Thymus (tissue), 11 donors: ENCODE results near the gene HNRNPC. TPM values are rescaled to one million over a fixed set of nuclear protein-coding genes. Genes with fewer than 3 reads are reported as not detected.

ENCODE experiments used
- DNase-seq, 9 donors: peaks; one replicate each; pipeline ENCODE4 v3.0.0-alpha.2; 2013; ENCODE audit warnings: low spot score in 9 of 9, low read depth in 6 of 9, missing footprints in 1 of 9
- H3K27ac ChIP-seq, 2 donors: one replicate each; pipeline ENCODE4 v1.5.1; 2013; ENCODE audit warnings: control low read depth in 1 of 2, low read depth in 1 of 2, low read length in 1 of 2, mild to moderate bottlenecking in 1 of 2, moderate library complexity in 1 of 2
- H3K27me3 ChIP-seq, 2 donors: one replicate each; pipeline ENCODE4 v1.5.1; 2013; ENCODE audit warnings: low read length in 1 of 2; ENCODE audit not compliant: control insufficient read depth in 2 of 2, insufficient read depth in 1 of 2
- H3K36me3 ChIP-seq, 2 donors: one replicate each; pipeline ENCODE4 v1.5.1; 2013; ENCODE audit warnings: low read length in 1 of 2, mild to moderate bottlenecking in 1 of 2, moderate library complexity in 1 of 2; ENCODE audit not compliant: control insufficient read depth in 2 of 2, insufficient read depth in 2 of 2
- H3K4me1 ChIP-seq, 2 donors: one replicate each; pipeline ENCODE4 v1.5.1; 2013; ENCODE audit warnings: low read length in 2 of 2; ENCODE audit not compliant: control insufficient read depth in 2 of 2, insufficient read depth in 2 of 2
- H3K4me3 ChIP-seq, 2 donors: one replicate each; pipeline ENCODE4 v1.5.1; 2013; ENCODE audit warnings: low read length in 2 of 2, control low read depth in 1 of 2, mild to moderate bottlenecking in 1 of 2
- H3K9me3 ChIP-seq, 2 donors: one replicate each; pipeline ENCODE4 v1.5.1; 2013; ENCODE audit warnings: low read length in 1 of 2, mild to moderate bottlenecking in 1 of 2; ENCODE audit not compliant: control insufficient read depth in 2 of 2, insufficient read depth in 1 of 2
- WGBS: extraction: QIAGEN DNeasy Blood & Tissue Kit; methylation state at CpG from one replicate; pipeline ENCODE4 v1.1.7; 2013; 5-methylcytosine and 5-hydroxymethylcytosine counted together
- polyA plus RNA-seq: library from polyadenylated mRNA; stranded (reverse); fragments of 200-250 nt; gene quantifications from one replicate; pipeline ENCODE4 v1.2.3, GENCODE V29; 2013
- total RNA-seq: library from RNA; stranded (reverse); fragments of 120-200 nt; gene quantifications from one replicate; pipeline ENCODE4 v1.2.4, GENCODE V29; 2013
- donor health status: healthy.

The HNRNPC gene
- total and polyA plus RNA-seq, 2 donors, result 909 to 968 TPM

DNA sequence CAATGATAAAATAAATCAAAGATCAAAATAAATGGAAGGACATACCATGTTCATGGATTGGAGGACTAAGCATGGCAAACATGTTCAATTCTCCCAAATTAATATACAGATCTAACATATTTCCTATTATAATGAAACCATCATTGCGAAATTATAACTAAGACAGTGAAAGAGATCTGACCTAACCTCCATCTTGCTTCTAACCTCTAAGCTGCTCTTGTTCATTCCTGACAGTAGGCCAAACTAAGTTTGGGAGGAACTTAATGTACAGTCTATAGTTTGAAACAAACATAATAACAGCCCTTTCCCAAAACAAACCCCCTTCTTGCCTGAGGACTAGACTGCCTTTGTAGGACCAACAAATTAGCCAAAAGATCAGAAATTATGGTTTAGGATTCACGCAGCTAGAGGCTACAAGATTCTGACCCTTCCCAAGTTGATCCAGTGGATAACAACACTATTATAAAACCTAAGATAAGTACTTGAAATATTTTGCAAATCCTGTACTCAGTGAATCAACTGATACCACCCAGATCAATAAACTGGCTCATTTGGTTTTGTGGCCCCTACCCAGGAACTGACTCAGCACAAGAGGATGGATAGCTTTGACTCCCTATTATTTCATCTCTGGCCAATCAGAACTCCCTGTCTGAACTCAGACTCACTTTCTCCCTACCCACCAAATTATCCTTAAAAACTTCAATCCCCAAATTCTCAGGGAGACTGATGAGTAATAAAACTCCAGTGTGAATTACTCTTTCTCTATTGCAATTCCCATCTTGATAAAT is 71.6 kb downstream of the HNRNPC start:
- Histone ChIP-seq H3K9me3 (peaks cover 0 to under 1% of the 10 kb centered on the region in 2 donors), H3K27me3 (peaks cover 0 to 3% of the 10 kb centered on the region in 2 donors), H3K36me3 (no peaks in the 10 kb centered on the region), H3K27ac (no peak overlapping the region), H3K4me1 (peaks cover 0 to under 1% of the 10 kb centered on the region in 2 donors), H3K4me3 (no peak overlapping the region)
- DNase-seq, result no peak
- 96% methylated on average over 2 of the region's 2 CpGs for WGBS

DNA sequence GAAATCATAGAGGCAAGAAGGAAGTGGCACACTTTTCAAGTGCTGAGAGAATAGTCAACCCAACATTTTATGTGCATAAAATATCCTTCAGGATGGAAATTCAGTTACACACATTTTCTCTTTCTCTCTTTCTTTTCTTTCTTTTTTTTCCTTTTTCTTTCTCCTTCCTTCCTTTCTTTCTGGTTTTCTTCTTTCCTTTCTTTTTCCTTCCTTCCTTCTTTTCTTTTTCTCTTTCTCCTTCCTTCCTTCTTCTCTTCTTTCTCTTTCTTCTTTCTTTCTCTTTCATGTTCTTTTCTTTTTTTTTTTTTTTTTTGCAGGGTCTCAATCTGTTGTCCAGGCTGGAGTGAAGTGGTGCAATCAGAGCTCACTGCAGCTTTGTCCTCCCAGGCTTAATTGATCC is 74.6 kb downstream of the HNRNPC start:
- no peak overlapping the region for H3K4me3 ChIP-seq
- no peaks in the 10 kb centered on the region for H3K36me3 ChIP-seq
- no peak for DNase-seq
- H3K27ac ChIP-seq, result no peak overlapping the region
- peaks cover 0 to 6% of the 10 kb centered on the region in 2 donors for H3K27me3 ChIP-seq
- H3K4me1 ChIP-seq, result peaks cover 5 to 17% of the 10 kb centered on the region in 2 donors
- H3K9me3 ChIP-seq, result peaks cover 0 to 10% of the 10 kb centered on the region in 2 donors

DNA sequence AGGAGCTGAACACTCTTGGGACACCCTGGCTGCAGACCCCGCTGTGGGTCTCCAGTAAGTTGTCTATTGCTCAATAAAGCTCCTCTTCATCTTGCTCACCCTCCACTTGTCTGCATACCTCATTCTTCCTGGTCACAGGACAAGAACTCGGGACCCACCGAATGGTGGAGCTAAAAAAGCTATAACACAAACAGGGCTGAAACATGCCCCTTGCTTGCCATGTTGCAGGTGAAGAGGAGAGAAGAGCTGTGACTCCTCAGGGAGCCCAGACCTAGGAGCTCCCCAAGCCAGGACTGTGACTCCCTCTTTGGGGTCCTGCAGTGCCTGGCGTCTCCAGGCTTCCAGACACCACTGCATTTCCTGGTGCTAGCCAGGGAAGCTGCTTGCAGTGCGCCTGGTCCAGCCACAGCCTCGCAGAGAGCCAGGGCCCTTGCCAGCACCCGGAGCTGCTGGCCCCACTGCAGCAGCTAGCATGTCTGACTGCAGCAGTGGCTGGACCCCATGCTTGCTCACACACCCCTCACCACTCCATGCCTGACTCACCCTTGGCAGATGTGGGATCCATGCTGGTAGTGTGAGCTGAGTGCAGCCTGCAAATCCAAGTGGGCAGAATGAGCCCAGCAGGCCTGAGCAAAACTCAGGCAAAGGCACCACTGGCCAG is 76.2 kb downstream of the HNRNPC start:
- DNase-seq, result no peak
- WGBS, result 98% methylated on average over 7 of the region's 7 CpGs
- Histone ChIP-seq H3K27ac (no peak overlapping the region), H3K27me3 (peaks cover 0 to 6% of the 10 kb centered on the region in 2 donors), H3K9me3 (peaks cover 0 to 10% of the 10 kb centered on the region in 2 donors), H3K36me3 (no peaks in the 10 kb centered on the region), H3K4me1 (peaks cover 5 to 17% of the 10 kb centered on the region in 2 donors), H3K4me3 (no peak overlapping the region)

DNA sequence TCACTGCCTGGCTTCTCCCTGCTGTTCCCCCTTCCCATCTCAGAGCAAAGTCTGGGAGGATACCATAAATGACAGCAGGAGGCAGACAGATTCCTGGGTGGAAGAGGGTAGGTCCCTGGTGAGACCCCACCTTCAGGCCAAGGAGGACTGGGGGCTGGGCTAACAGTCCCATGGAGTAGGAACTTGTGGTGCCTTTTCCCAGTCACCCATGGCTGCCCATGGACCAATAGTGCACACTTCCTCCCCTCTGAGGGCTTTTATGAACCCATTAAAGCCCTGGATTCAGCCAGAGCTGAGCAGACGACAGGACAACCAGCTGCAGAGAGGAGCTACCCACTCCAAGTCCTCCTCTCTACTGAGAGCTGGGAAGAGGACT is 76.8 kb downstream of the HNRNPC start:
- DNase-seq, result no peak
- Histone ChIP-seq H3K4me1 (peaks cover 5 to 17% of the 10 kb centered on the region in 2 donors), H3K36me3 (no peaks in the 10 kb centered on the region), H3K27me3 (peaks cover 0 to 6% of the 10 kb centered on the region in 2 donors), H3K4me3 (no peak overlapping the region), H3K27ac (peak overlapping the region in 1 of 2 donors; percentile 65), H3K9me3 (peaks cover 0 to 10% of the 10 kb centered on the region in 2 donors)
- WGBS, result 76% methylated on average over 1 of the region's 1 CpG

DNA sequence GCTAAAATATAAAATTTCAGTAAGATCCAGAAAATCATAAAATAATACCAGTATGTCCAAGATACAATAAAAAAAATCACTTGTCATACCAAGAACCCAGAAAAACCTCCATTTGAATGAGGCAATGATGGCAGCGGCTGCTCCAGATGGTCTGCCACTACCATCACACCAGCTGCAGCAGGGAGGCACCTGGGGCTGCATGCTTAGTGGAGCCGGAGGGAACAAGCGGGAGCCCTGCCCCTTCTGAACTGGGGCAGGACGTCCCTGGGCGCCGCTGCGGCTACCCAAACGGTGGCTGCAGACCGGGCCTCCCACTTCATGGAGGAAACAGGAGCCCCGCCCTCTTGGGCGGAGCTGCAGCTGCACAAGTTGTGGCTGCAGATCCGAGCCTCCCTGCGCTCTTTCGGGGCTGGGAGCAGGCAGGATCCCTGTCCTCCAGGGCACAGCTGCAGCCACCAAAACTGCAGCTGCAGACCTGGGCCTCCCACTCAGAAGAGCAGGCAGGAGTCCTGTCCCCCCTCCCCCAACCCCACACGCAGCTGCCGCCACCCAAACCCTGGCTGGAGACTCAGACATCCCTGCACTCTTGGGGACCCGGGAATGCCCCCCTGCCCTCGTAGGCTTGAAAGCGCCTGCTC is 77.3 kb downstream of the HNRNPC start:
- Histone ChIP-seq H3K9me3 (peaks cover 0 to 10% of the 10 kb centered on the region in 2 donors), H3K36me3 (no peaks in the 10 kb centered on the region), H3K27ac (peak overlapping the region in 1 of 2 donors; percentile 65), H3K27me3 (peaks cover 0 to 6% of the 10 kb centered on the region in 2 donors), H3K4me1 (peaks cover 5 to 17% of the 10 kb centered on the region in 2 donors), H3K4me3 (peak overlapping the region; percentile 16 to 31)
- 11% methylated on average over 19 of the region's 19 CpGs for WGBS
- peak; percentile 43 to 89 (median 77) for DNase-seq

DNA sequence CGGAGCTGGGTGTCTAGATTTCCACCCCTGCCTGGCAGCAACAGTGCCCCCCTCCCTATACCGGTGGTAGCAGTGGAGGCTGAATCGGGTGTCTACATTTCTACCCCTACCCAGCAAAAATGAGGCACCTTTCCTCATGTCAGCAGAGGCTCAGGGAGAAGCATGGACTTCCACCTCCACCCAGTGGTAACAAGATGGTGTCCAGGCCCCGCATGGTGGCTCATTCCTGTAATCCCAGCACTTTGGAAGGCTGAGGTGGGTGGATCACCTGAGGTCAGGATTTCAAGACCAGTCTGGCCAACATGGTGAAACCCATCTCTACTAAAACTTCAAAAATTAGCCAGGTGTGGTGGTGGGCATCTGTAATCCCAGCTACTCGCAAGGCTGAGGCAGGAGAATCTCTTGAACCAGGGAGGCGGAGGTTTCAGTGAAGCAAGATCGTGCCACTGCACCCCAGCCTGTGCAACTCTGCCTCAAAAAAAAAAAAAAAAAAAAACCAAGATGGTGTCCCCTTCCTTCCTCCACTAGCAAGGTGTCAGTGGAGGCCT is 77.9 kb downstream of the HNRNPC start:
- Histone ChIP-seq H3K4me1 (peaks cover 5 to 17% of the 10 kb centered on the region in 2 donors), H3K36me3 (no peaks in the 10 kb centered on the region), H3K27me3 (peaks cover 0 to 6% of the 10 kb centered on the region in 2 donors), H3K4me3 (peak overlapping the region; percentile 16 to 31), H3K27ac (peak overlapping the region in 1 of 2 donors; percentile 65), H3K9me3 (peaks cover 0 to 10% of the 10 kb centered on the region in 2 donors)
- WGBS, result 87% methylated on average over 7 of the region's 7 CpGs
- no peak for DNase-seq

DNA sequence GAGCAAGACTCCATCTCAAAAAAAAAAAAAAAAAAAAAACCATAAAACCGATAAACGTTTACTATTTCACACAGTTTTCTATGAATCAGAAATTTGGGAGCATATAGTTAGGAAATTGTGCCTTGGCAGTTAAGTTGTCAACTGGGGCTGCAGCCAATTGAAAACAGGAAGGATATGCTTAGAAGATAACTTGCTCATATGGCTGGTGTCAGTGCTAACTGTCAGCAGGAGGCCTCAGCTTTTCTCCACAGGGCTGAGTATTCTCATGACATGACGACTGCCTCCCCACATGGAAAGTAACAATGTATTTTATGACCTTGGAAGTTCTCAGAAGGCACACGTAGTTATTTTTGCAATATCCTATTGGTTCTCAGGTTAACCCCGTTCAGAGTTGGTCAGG is 83.8 kb downstream of the HNRNPC start:
- no peaks in the 10 kb centered on the region for H3K9me3 ChIP-seq
- H3K27ac ChIP-seq, result no peak overlapping the region
- H3K27me3 ChIP-seq, result no peaks in the 10 kb centered on the region
- 70% methylated on average over 5 of the region's 5 CpGs for WGBS
- DNase-seq, result no peak
- no peaks in the 10 kb centered on the region for H3K36me3 ChIP-seq
- H3K4me3 ChIP-seq, result no peak overlapping the region
- H3K4me1 ChIP-seq, result no peaks in the 10 kb centered on the region

DNA sequence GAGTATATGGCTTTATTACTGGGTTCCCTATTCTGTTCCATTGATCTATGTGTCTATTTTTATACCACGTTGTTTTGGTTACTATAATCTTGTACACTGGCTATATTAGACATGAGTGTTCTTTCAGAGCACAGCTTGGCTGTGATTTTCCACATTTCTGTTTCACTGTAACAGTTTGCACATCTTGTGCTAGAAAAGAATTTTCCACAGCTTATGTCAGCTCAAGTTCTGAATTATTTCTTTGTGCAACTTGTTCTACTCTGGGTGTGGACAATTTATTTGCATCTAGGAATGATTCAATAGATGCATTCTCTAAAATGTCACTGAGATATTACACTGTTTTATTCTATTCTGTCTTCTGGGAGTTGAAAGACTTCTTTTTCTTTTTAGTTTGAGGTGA is 85.0 kb downstream of the HNRNPC start:
- no peak for DNase-seq
- Histone ChIP-seq H3K27me3 (no peaks in the 10 kb centered on the region), H3K36me3 (no peaks in the 10 kb centered on the region), H3K9me3 (no peaks in the 10 kb centered on the region), H3K4me1 (no peaks in the 10 kb centered on the region), H3K4me3 (no peak overlapping the region), H3K27ac (no peak overlapping the region)
- 86% methylated on average over 1 of the region's 1 CpG for WGBS

DNA sequence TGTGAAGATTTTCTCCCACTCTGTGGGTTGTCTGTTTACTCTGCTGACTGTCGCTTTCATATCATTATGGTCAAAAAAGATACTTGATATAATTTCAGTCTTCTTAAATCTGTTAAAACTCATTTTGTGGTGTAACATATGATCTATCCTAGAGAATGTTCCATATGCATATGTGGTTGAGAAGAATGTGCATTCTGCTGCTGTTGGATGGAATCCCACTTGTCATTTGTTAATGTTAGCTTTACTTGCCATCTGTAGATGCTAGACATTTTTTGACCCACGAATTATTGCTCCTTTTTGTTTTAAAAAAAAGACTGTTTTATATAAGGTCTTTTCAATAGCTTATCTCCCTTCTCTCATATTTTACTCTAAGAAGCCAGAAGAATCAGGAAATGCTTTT is 87.1 kb downstream of the HNRNPC start:
- no peaks in the 10 kb centered on the region for H3K9me3 ChIP-seq
- no peak overlapping the region for H3K27ac ChIP-seq
- 82% methylated on average over 2 of the region's 2 CpGs for WGBS
- no peaks in the 10 kb centered on the region for H3K27me3 ChIP-seq
- no peak overlapping the region for H3K4me3 ChIP-seq
- H3K4me1 ChIP-seq, result no peaks in the 10 kb centered on the region
- no peak for DNase-seq
- no peaks in the 10 kb centered on the region for H3K36me3 ChIP-seq
